H9 (cell line): Measurements from ENCODE around the gene LARGE1. TPM values are rescaled to one million over a fixed set of nuclear protein-coding genes. Genes with fewer than 3 reads are reported as not detected.

Source experiments
- DNase-seq: peaks from one replicate; pipeline ENCODE4 v3.0.0-alpha.2; 2017
- H2AFZ ChIP-seq: one replicate; pipeline ENCODE4 v1.6.1; 2013; ENCODE audit warnings: mild to moderate bottlenecking, low read length, control low read depth, moderate library complexity
- H2AK5ac ChIP-seq: 2 replicates; pipeline ENCODE4 v1.6.1; 2013; ENCODE audit warnings: low read length, control low read depth, mixed read lengths; ENCODE audit not compliant: insufficient read length
- H2BK120ac ChIP-seq: one replicate; pipeline ENCODE4 v1.6.1; 2013; ENCODE audit warnings: low read depth, mild to moderate bottlenecking, low read length, control low read depth, inconsistent platforms; ENCODE audit not compliant: poor library complexity, severe bottlenecking
- H2BK12ac ChIP-seq: 2 replicates; pipeline ENCODE4 v1.6.1; 2013; ENCODE audit warnings: low read length, control low read depth, mixed read lengths, low read depth; ENCODE audit not compliant: insufficient read length
- H2BK15ac ChIP-seq: 2 replicates; pipeline ENCODE4 v1.6.1; 2013; ENCODE audit warnings: low read depth, low read length, control low read depth
- H2BK20ac ChIP-seq: one replicate; pipeline ENCODE4 v1.6.1; 2013; ENCODE audit warnings: low read depth, mild to moderate bottlenecking, low read length, control low read depth, inconsistent platforms; ENCODE audit not compliant: poor library complexity, severe bottlenecking
- H2BK5ac ChIP-seq: 2 replicates; pipeline ENCODE4 v1.6.1; 2013; ENCODE audit warnings: low read length, control low read depth, mixed read lengths; ENCODE audit not compliant: insufficient read length
- H3K14ac ChIP-seq: 2 replicates; pipeline ENCODE4 v1.6.1; 2013; ENCODE audit warnings: low read length, control low read depth; ENCODE audit not compliant: insufficient read depth
- H3K18ac ChIP-seq: 2 replicates; pipeline ENCODE4 v1.6.1; 2013; ENCODE audit warnings: low read depth, mild to moderate bottlenecking, mixed read lengths, low read length, control low read depth; ENCODE audit not compliant: insufficient read length
- H3K23ac ChIP-seq: 2 replicates; pipeline ENCODE4 v1.6.1; 2013; ENCODE audit warnings: low read length, control low read depth, mixed read lengths, low read depth; ENCODE audit not compliant: insufficient read length
- H3K23me2 ChIP-seq: 2 replicates; pipeline ENCODE4 v1.6.1; 2013; ENCODE audit warnings: low read depth, mild to moderate bottlenecking, mixed read lengths, low read length, control low read depth; ENCODE audit not compliant: insufficient read length, poor library complexity, severe bottlenecking
- H3K27ac ChIP-seq: 2 replicates; pipeline ENCODE4 v1.5.1; 2013; ENCODE audit warnings: low read length, control low read depth, mixed read lengths, low read depth; ENCODE audit not compliant: insufficient read length
- H3K27me3 ChIP-seq: 2 replicates; pipeline ENCODE4 v1.6.1; 2013; ENCODE audit warnings: low read length, control low read depth, inconsistent platforms; ENCODE audit not compliant: insufficient read depth
- H3K4ac ChIP-seq: 2 replicates; pipeline ENCODE4 v1.6.1; 2013; ENCODE audit warnings: low read depth, mild to moderate bottlenecking, control low read depth, inconsistent platforms, low read length, moderate library complexity
- H3K4me1 ChIP-seq: 2 replicates; pipeline ENCODE4 v1.6.1; 2013; ENCODE audit warnings: low read length, control low read depth, inconsistent platforms; ENCODE audit not compliant: insufficient read depth
- H3K4me2 ChIP-seq: 2 replicates; pipeline ENCODE4 v1.6.1; 2013; ENCODE audit warnings: low read length, control low read depth, mixed read lengths; ENCODE audit not compliant: insufficient read length, insufficient read depth
- H3K56ac ChIP-seq: 2 replicates; pipeline ENCODE4 v1.6.1; 2013; ENCODE audit warnings: low read depth, mild to moderate bottlenecking, mixed read lengths, low read length, control low read depth; ENCODE audit not compliant: insufficient read length
- H3K79me1 ChIP-seq: 2 replicates; pipeline ENCODE4 v1.6.1; 2013; ENCODE audit warnings: low read depth, mild to moderate bottlenecking, moderate library complexity, low read length, control low read depth, inconsistent platforms; ENCODE audit not compliant: insufficient read depth, poor library complexity, severe bottlenecking
- H3K79me2 ChIP-seq: 2 replicates; pipeline ENCODE4 v1.6.1; 2013; ENCODE audit warnings: low read length, control low read depth, inconsistent platforms; ENCODE audit not compliant: insufficient read depth
- H3K9ac ChIP-seq: 2 replicates; pipeline ENCODE4 v1.6.1; 2013; ENCODE audit warnings: low read length, control low read depth, mixed read lengths; ENCODE audit not compliant: insufficient read length; ENCODE audit errors: extremely low read depth
- H3K9me3 ChIP-seq: one replicate; pipeline ENCODE4 v1.6.1; 2013; ENCODE audit warnings: low read depth, low read length, inconsistent platforms; ENCODE audit not compliant: control insufficient read depth
- H3T11ph ChIP-seq: one replicate; pipeline ENCODE4 v1.6.1; 2013; ENCODE audit warnings: mild to moderate bottlenecking, low read length, control low read depth, inconsistent platforms
- H4K20me1 ChIP-seq: one replicate; pipeline ENCODE4 v1.6.1; 2013; ENCODE audit not compliant: control insufficient read depth, insufficient read length, insufficient read depth
- H4K5ac ChIP-seq: 2 replicates; pipeline ENCODE4 v1.6.1; 2013; ENCODE audit warnings: low read depth, mild to moderate bottlenecking, mixed read lengths, low read length, control low read depth; ENCODE audit not compliant: insufficient read length
- H4K8ac ChIP-seq: replicated peaks from 2 replicates; pipeline ENCODE4 v1.6.1; 2013; ENCODE audit warnings: low read length, control low read depth, mixed read lengths, low read depth; ENCODE audit not compliant: insufficient read length
- H4K91ac ChIP-seq: 2 replicates; pipeline ENCODE4 v1.6.1; 2013; ENCODE audit warnings: low read depth, mild to moderate bottlenecking, moderate library complexity, mixed read lengths, low read length, control low read depth; ENCODE audit not compliant: insufficient read length
- H3K27ac Mint-ChIP-seq, 3 experiments: 2 replicates in 2 of 3; 3 replicates in 1 of 3; pipeline ENCODE4 v1.8.0; 2020 to 2021; ENCODE audit warnings: mixed read lengths in 3 of 3, mild to moderate bottlenecking in 1 of 3, moderate library complexity in 1 of 3
- H3K27me3 Mint-ChIP-seq: 2 replicates; pipeline ENCODE4 v1.8.0; 2021; ENCODE audit warnings: low read depth, mild to moderate bottlenecking, moderate library complexity, mixed read lengths
- H3K36me3 Mint-ChIP-seq, 3 experiments: 2 replicates in 2 of 3; 3 replicates in 1 of 3; pipeline ENCODE4 v1.8.0; 2020 to 2021; ENCODE audit warnings: low read depth in 3 of 3, mixed read lengths in 3 of 3; ENCODE audit not compliant: insufficient read depth in 1 of 3
- H3K4me1 Mint-ChIP-seq, 2 experiments: 2 replicates each; pipeline ENCODE4 v1.8.0; 2020; ENCODE audit warnings: mixed read lengths in 2 of 2
- H3K4me3 Mint-ChIP-seq, 2 experiments: 2 replicates in 1 of 2; 3 replicates in 1 of 2; pipeline ENCODE4 v1.8.0; 2020 to 2021; ENCODE audit warnings: mild to moderate bottlenecking in 2 of 2, mixed read lengths in 2 of 2, moderate library complexity in 1 of 2
- H3K9me3 Mint-ChIP-seq, 2 experiments: 2 replicates in 1 of 2; 3 replicates in 1 of 2; pipeline ENCODE4 v1.8.0; 2020; ENCODE audit warnings: mild to moderate bottlenecking in 2 of 2, mixed read lengths in 2 of 2, moderate library complexity in 1 of 2
- WGBS: extraction: QIAGEN DNeasy Blood & Tissue Kit; methylation state at CpG from one replicate; pipeline ENCODE4 v1.1.7; 2013; ENCODE audit warnings: missing lambda C conversion rate, low lambda C conversion rate, mixed read lengths; ENCODE audit not compliant: insufficient read length; ENCODE audit errors: extremely low coverage; 5-methylcytosine and 5-hydroxymethylcytosine counted together
- total RNA-seq: library from RNA; stranded (reverse); gene quantifications from 2 replicates; pipeline ENCODE4 v1.2.1, GENCODE V29; 2021
- TF ChIP-seq, protein P1 (sequence below): fragments of 200-600 bp; sonication (generic); conservative IDR thresholded peaks from 3 replicates; pipeline ENCODE4 v1.8.0; 2021; ENCODE audit warnings: antibody characterized with exemption, mild to moderate bottlenecking

The LARGE1 gene
- total RNA-seq, 1 experiment from 2014 or later = 43.5 TPM

- no CpG with 5 or more reads among the region's 13 CpGs for WGBS
Measured at GRCh38 chr22:33477120-33478111, 442.9 kb downstream of the LARGE1 start.

More at GRCh38 chr22:33477120-33478111, 442.9 kb downstream of the LARGE1 start:
- H3K79me1 ChIP-seq = no peaks in the 10 kb centered on the region
- no peak overlapping the region for H4K8ac ChIP-seq
- no peaks in the 10 kb centered on the region for H3K23me2 ChIP-seq
- TF ChIP-seq, protein P1, sequence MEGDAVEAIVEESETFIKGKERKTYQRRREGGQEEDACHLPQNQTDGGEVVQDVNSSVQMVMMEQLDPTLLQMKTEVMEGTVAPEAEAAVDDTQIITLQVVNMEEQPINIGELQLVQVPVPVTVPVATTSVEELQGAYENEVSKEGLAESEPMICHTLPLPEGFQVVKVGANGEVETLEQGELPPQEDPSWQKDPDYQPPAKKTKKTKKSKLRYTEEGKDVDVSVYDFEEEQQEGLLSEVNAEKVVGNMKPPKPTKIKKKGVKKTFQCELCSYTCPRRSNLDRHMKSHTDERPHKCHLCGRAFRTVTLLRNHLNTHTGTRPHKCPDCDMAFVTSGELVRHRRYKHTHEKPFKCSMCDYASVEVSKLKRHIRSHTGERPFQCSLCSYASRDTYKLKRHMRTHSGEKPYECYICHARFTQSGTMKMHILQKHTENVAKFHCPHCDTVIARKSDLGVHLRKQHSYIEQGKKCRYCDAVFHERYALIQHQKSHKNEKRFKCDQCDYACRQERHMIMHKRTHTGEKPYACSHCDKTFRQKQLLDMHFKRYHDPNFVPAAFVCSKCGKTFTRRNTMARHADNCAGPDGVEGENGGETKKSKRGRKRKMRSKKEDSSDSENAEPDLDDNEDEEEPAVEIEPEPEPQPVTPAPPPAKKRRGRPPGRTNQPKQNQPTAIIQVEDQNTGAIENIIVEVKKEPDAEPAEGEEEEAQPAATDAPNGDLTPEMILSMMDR = no peak
- H3K27me3 ChIP-seq = no peaks in the 10 kb centered on the region
- H2BK15ac ChIP-seq = no peak overlapping the region
- peaks cover 9% of the 10 kb centered on the region; the same call in 1 of the 2 replicates for H3K4me1 ChIP-seq
- H4K20me1 ChIP-seq = no peaks in the 10 kb centered on the region
- H3K9me3 ChIP-seq = no peaks in the 10 kb centered on the region
- H2AK5ac ChIP-seq = no peak overlapping the region
- H3K27ac ChIP-seq = no peak overlapping the region
- H3K14ac ChIP-seq = no peak overlapping the region
- H3K23ac ChIP-seq = no peak overlapping the region
- H4K5ac ChIP-seq = no peak overlapping the region
- no peaks in the 10 kb centered on the region for H3K27me3 Mint-ChIP-seq
- H4K91ac ChIP-seq = no peak overlapping the region
- no peaks in the 10 kb centered on the region for H3K79me2 ChIP-seq
- H2AFZ ChIP-seq = no peak overlapping the region
- DNase-seq = no peak
- H3K4me3 Mint-ChIP-seq = no peak overlapping the region
- H2BK12ac ChIP-seq = no peak overlapping the region
- peaks cover 34 to 41% of the 10 kb centered on the region in 2 experiments for H3K4me1 Mint-ChIP-seq
- H2BK120ac ChIP-seq = no peak overlapping the region
- H3K4ac ChIP-seq = no peak overlapping the region
- H2BK5ac ChIP-seq = no peak overlapping the region
- no peak overlapping the region for H3T11ph ChIP-seq
- no peak overlapping the region for H2BK20ac ChIP-seq
- no peak overlapping the region for H3K9ac ChIP-seq
- no peak overlapping the region for H3K56ac ChIP-seq
- no peaks in the 10 kb centered on the region for H3K9me3 Mint-ChIP-seq
- H3K4me2 ChIP-seq = no peak overlapping the region
- peak overlapping the region in 2 of 3 experiments; percentile 44 to 80; a peak in 3 of 7 replicates for H3K27ac Mint-ChIP-seq
- H3K36me3 Mint-ChIP-seq = no peaks in the 10 kb centered on the region
- no peak overlapping the region for H3K18ac ChIP-seq
